Fibroblast of skin of right biceps (primary cell): ENCODE results near the gene ACO2.
A peak's percentile ranks its signal among the peaks of the same experiment; 100 is the strongest.

Source experiments
- DNase-seq: peaks from one replicate; pipeline ENCODE4 v3.0.0-alpha.2; 2013

Gene ACO2

GRCh38 chr22:41573677-41574076 lies 104.8 kb downstream of the ACO2 start:
- DNase-seq: no peak

- DNase-seq: no peak
Observed at GRCh38 chr22:41574847-41575381, 106.0 kb downstream of the ACO2 start.

DNA sequence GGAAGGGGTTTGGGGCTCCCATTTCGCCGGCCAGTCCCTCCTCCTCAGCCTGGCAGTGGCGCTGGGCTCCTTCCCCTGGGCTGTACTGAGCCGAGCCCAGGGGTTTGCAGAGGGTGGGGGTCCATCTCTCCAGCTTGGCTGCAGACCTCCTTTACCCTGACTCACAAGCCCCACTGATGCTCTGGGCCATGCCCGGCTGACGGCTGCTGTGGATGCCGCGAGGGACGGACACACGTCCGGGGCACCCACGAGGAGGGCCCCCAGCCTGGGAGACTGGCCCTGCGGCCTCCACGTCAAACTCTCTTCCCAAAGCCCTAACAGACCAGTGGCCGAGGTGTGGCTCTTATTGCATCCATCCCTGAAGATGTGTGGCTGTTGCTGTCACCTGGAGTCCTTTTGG lies 106.6 kb downstream of the ACO2 start:
- DNase-seq: no peak

DNA sequence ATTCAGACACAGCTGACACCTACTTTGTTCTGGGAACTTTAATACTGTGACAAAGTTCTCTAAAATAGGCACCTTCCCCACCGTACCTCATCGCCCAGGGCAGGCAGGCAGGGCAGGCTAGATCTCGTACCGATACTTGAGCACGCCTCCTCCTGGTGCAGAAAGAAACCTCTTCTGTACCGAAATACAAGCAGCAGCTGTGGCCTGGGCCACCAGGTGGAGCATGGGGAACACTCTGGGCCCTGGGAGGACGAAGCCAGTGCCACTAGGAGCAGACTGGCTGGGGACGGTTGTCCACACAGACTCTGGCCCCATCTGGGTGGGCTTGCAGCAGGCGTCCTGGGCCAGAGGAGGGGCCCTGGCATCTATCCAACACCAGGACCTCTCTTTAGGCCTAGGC lies 108.0 kb downstream of the ACO2 start:
- peak; percentile 62 for DNase-seq

- no peak for DNase-seq
Observed at GRCh38 chr22:41578114-41578513, 109.2 kb downstream of the ACO2 start.
